Gastroesophageal sphincter (tissue), 3 donors: Measurements from ENCODE around the gene KLHL26.

Source experiments
- CTCF ChIP-seq, 4 experiments: fragments of 200-600 bp in 2 of 4; fragments of 450-650 bp in 2 of 4; sonication (generic) in 1 of 4; IDR thresholded peaks; one replicate each; pipeline ENCODE4 v1.5.1; 2017 to 2019; ENCODE audit warnings: antibody characterized with exemption in 4 of 4, mild to moderate bottlenecking in 2 of 4, moderate library complexity in 2 of 4
- EP300 ChIP-seq: sonication (generic); formaldehyde crosslinking; IDR thresholded peaks from one replicate; pipeline ENCODE4 v1.6.1; 2017; ENCODE audit warnings: antibody characterized with exemption, mild to moderate bottlenecking
- POLR2A ChIP-seq, 2 donors: fragments of 450-650 bp; IDR thresholded peaks; one replicate each; pipeline ENCODE4 v1.6.1; 2017; ENCODE audit warnings: antibody characterized with exemption in 2 of 2, mild to moderate bottlenecking in 2 of 2, moderate library complexity in 1 of 2
- POLR2AphosphoS5 ChIP-seq: sonication (generic); formaldehyde crosslinking; IDR thresholded peaks from one replicate; pipeline ENCODE4 v1.6.1; 2017; ENCODE audit warnings: antibody characterized with exemption

- TF ChIP-seq CTCF (IDR thresholded peaks at IDR 0.05) (no peak), POLR2AphosphoS5 (no peak), EP300 (no peak), POLR2A (IDR thresholded peaks at IDR 0.05) (no peak)
These were observed 27.1 kb upstream of the KLHL26 start for GRCh38 chr19:18609717-18610051.
